CD4-positive, alpha-beta T cell treated with Interleukin-15 for 1 hour (primary cell): Measurements from ENCODE around the gene PROK2.

Experiments
- DNase-seq: peaks from one replicate; pipeline ENCODE4 v3.0.0-alpha.2; 2020

PROK2 gene

DNA sequence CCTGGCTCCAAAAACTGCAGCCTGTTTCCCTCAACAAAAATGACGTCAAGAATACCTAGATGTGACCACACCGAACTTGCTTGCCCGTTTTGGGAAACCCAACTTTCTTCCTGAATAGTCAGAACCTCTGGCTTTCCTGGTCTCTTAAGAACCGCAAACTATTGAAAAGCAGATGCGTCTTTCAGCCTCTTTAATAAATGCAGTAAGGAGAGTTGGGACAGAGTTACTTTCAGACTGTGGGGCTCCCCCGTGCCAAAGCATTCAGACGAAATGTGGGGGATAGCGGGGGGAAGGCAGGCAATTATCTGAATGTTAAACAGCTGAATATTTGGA is 1.2 kb upstream of the PROK2 start:
- DNase-seq: no peak

DNA sequence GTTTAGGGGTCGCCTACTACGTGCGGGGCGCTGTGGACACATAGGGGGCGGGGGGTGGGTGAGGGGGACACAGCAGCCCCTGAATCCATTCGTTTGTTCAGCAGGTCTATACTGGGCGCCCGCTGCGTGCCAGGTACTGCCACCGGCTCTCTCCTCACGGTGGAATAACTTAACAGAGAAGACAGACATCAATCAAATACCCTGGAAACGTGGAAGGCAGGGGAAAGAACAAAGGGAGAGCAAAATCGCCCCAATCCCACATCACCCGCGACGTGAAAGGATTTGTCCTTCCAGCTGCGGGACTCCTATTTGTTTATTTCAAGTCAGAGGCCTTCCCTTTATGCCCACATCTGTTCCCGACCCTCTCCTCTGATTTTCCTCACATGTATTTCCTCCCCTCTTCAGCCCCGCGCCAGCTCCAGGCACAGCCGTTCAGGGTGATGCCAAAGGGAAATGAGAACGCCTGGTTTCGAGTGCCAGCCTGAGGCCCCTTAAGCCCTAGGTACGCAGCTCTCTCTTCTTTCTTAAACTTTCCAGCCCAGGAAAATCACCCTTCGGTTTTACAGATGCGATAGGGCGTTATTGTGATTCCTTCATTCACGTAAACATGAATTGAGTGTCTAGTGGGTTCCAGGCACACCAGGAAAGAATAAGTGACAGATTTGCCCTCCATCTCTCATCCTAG is 726 bp upstream of the PROK2 start:
- no peak for DNase-seq

DNA sequence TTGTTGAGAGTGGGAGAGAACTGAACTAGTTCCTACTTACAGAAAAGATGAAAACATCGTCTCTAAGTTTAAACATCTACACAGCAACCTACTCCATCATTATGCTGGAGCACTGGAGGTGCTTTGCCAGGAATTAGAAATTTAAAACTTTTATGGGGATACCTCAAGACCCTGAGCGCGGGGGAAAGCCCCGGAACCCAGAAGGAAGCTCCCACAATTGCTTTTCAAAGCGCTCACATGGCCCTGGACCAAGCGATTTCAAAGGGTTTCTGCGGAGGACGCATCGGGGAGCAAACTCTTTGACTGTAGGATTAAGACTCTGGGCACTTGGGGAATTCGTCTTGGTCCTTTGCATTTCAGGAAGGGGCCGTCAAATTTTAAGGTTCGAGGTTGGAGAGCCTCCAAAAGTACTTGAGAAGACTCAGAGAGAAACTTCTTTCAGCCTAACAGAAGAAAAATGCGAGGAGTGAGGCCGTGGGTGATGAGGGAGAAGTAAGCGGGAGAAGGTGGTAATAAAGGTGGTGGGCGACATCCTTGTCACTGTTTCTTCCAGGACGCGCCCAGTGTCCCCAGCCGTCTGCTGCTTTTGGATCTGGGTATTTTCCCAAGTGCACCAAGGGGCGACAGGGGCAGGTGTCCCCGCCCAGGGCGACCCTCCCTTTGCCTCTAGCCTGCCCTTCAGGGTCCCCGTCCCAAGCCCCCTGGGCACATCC is 591 bp downstream of the PROK2 start:
- no peak for DNase-seq

DNA sequence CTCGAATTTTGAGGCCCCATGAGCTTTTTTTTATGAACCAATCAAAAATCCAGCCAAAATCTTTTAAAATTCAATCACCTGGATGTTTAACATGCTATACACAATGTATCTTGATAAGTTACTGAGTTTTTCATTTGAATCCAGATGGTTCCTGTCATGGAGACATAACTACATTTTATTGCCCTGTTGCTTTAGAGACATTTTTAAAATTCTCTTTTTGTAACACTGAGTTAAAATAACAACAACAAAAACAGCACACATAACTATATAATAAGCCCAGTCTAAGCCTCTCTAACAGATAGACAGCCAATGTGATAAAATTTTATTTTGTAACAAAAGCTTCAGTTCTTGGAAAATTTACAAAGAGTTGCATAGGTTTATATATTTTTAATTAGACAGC is 1.8 kb downstream of the PROK2 start:
- DNase-seq: no peak

DNA sequence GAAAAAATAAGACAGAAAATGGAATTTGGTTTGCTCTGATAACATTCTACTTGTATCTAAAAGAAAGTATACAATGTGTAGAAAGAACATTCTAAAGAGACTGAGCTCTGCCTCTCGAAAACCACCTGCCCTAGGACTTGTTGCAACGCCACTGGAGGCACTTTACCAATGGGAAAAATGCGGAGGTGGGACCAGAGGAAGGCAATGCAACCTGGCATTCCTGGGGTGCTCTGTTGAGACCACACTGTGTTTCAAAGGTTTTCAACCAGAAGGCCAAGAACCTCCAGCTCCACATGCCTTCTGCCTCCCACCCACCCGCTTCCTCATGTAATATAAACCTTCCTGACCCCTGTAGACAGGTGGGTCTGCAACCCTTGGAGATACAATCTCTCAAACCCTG is 4.5 kb downstream of the PROK2 start:
- no peak for DNase-seq

DNA sequence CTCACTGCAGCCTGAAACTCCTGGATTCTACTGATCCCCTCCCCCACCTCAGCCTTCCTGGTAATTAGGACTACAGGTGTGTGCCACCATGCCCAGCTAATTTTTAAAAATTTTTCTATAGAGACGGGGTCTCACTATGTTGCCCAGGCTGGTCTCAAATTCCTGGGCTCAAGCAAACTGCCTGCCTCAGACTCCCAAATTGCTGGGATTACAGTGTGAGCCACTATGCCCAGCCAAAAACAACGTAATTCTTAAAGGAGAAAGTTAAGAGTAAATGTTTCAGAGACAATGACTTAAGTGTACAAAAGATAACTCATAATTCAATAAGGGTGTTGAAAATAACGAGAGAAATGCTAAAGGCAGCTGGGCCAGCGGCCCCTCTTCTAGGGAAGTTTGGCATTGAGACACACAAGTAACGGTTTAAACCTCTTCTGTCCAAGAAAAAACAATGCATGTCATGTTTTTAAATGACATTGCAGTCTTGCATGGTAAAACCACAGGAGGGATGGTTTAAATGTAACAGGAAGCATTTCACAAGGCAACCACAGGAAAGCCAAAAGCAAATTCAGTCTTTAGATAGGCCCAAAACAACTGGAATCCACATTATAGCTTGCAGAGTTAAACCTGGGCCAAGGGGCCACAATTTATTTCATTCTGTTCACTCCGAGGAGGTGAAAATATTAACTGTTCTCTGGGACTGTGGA is 5.1 kb downstream of the PROK2 start:
- DNase-seq: no peak

DNA sequence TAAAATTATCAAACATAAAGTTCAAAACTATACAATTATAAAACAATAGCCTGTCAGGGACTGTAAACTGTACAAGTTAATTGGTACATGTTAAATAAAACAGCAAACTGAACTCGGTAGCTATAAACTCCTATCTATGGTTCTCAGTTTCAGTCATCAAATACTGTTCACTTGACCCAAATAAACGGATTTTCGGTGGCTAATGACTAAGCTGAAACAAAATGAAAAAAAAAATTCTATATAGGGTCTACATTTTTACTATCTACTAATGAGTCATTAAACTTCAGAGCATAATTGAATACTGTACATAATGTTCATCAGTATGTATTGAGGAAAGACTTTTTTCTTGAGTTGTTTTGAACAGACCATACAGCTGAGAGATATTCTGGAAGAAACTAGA is 6.6 kb downstream of the PROK2 start:
- no peak for DNase-seq

DNA sequence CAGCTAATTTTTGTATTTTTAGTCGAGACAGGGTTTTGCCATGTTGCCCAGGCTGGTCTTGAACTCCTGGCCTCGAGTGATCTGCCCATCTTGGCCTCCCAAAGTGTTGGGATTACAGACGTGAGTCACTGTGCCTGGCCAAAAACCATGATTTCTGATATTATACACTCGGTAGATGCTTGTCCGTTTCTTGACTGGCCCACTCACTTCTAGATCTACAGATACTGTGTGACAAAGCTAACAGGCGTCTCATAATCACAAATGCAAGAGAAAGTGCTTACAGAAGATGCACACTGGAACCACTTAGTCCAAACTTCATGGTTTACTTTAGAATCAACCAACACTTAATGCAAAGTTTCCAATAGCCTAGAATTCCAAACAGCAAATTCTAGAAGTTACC is 8.4 kb downstream of the PROK2 start:
- DNase-seq: no peak

DNA sequence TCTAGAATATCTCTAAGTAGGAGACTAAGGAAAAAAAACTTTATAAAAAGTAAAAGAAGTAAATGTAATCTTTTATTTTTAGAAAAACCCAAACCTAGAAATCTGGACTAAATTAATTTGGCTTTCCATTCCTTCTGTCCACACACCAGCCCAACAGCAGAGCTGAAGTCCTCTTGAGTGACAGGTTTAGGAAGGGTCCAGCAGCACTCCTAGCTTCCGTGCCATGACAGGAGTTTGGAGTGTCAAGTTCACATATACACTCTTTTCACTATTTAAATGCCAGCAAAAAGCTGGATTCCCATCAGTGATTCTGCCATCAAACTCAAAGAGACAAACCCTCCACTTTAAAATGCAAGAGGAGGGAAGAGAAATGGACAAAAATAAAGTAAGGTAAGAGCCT is 13.1 kb downstream of the PROK2 start:
- no peak for DNase-seq

DNA sequence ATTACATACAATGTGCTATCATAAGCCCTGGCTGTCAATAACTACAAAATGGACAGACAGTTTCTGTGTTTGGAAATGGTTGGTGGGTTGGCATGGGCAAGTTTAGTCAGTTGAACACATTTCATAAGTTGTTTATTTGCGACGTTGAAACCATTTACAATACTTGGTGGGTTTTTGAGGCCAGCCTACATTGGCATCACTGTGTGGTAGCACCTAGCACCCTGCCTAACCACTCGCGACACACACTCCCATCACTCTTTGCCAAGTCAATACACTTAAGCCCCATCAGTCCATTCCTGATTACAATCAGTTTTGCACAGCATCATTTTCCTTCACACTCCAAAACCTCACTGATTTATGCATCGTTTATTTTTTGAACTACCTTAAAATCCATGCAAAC is 13.8 kb downstream of the PROK2 start:
- DNase-seq: no peak

DNA sequence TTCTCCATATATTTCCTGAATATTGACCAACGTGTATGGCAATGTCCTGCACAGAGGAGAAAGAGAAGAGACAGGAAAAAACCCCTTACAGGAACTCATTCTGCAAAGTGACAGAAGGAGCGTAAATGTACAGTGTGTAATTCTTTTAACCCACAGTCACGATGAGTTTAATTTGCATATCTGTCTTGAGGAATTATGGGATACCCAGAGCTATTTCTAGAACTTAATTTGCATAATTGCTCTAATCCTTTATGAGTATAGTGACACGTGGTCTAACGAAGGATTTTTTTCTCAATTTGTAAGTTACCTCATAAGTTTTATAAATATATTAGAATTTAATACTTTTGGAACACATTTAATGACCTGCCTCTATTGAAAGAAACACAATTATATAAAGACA is 21.5 kb downstream of the PROK2 start:
- DNase-seq: no peak

DNA sequence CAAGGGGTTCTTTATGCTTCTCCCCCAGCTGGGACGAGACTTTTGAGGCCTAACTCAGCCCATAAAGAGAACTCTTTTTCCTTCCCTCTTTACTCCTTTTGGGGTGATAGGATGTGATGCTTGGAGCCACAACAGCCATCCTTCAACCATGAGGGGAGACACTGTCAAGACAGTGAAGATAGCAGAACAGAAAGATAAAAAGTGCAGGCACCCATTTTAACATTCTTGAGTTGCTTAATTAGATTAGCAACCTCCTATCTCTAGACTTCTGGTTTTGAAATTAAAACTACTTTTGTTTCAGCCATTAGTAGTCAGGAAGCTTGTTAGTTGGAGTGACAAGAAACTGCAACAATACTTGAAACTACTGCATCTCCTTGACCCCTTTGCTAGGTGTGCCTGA is 24.8 kb downstream of the PROK2 start:
- no peak for DNase-seq

DNA sequence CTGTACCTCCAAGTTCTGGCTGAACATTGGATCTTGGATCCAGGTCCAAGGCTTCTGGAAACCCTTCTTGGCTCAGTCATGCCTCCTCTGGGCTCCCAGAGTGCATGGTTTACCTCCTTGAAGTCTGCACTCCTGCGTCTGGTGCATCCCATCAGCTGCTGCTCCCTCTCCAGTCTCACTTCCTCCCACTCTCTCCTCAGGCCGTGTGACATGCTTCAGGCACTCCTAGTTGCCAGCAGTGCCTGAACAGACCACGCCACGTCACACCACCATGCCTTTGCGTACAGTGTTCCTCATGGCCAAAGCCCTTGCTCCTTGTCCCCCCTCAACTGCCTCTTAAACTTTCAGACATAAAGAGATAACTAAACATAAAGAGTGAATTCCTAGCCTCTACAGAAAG is 25.5 kb downstream of the PROK2 start:
- no peak for DNase-seq

DNA sequence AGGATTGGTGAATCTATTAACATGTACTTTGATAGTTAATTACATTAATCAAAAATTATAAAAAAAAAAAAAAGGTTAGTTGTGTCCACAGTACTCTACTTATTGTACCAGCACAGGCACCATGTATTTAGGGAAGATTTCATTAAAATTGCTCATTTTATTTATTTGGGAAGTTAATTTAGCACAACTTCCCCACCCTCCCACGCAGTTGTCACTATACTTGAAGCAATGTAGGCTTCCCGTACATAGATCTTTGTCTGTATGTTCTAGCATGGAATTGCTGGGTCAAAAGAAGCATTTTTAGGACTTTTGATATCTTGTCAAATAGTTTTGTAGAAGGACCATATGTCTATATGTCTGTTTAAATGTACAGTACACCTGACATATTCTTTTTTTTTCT is 26.9 kb downstream of the PROK2 start:
- no peak for DNase-seq

DNA sequence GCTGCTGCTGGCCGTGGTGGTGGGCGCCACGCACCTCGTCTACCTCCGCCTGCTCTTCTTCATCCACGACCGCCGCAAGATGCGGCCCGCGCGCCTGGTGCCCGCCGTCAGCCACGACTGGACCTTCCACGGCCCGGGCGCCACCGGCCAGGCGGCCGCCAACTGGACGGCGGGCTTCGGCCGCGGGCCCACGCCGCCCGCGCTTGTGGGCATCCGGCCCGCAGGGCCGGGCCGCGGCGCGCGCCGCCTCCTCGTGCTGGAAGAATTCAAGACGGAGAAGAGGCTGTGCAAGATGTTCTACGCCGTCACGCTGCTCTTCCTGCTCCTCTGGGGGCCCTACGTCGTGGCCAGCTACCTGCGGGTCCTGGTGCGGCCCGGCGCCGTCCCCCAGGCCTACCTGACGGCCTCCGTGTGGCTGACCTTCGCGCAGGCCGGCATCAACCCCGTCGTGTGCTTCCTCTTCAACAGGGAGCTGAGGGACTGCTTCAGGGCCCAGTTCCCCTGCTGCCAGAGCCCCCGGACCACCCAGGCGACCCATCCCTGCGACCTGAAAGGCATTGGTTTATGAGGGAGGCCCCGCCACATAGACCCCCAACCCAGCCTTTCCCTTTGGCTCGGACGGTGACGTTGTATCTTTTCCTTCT is 30.2 kb downstream of the PROK2 start:
- DNase-seq: no peak

DNA sequence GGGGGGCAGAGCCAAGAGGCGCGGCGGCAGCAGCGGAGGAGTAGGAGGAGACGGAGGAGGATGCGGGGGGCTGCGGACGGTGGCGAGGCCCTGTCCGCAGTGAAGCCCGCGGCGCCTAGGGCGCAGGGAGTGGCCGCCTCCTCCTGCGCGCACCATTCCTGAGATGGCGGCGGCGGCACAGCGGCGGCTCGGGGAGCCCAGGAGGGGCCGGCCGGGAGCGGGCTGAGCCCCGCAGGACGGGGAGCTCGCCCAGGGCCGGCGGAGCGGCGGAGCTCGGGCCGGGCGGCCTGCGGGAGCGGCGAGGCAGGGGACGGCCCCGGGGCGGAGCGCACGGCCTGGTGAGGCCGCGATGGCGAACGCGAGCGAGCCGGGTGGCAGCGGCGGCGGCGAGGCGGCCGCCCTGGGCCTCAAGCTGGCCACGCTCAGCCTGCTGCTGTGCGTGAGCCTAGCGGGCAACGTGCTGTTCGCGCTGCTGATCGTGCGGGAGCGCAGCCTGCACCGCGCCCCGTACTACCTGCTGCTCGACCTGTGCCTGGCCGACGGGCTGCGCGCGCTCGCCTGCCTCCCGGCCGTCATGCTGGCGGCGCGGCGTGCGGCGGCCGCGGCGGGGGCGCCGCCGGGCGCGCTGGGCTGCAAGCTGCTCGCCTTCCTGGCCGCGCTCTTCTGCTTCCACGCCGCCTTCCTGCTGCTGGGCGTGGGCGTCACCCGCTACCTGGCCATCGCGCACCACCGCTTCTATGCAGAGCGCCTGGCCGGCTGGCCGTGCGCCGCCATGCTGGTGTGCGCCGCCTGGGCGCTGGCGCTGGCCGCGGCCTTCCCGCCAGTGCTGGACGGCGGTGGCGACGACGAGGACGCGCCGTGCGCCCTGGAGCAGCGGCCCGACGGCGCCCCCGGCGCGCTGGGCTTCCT is 31.0 kb downstream of the PROK2 start, which contains the start of gene GPR27:
GPR27 (plus strand) TSS at position 155 of the 909 bp plus-strand sequence; CDS start at position 350, 195 bp downstream.
- DNase-seq: no peak

DNA sequence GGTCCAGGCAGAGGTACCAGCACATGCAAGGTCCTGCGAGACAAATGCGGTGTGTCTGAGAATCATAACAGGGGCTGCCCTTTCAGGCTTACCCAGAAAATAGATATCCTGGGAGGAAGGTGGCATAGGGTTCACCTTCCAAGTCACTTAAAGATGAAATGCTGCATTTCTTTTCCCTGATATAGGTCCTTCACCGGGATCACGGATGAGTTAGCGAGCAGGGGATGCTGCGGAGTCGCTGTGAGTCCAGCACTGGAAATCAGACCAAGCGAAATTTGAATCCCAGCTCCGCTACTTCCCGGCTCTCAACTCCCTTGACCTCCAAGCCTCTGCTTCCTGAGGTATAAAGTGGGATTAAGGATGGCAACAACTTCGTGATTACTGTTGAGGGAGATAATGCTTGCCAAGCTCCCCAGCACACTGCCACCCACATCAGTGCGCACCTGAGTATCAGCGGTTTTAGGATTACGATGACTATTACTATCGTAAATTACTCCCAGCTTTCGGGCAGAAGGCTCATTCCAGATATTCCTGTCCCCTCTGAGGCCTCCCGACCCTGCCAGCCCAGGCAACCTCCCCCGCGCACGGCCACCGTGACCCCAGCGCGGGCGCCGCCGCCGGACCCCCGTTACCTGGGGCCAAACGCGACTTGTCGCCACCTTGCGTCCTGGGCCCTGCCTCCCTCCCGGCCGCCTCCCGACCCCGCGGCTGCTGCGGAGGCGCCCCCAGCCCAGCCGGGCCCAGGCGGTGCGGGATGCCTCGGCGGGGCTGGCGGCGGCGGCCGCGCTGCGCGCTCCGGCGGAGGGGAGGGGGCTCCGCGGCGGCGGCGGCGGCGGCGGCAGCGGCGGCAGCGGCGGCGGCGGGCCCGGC is 31.9 kb downstream of the PROK2 start:
- no peak for DNase-seq

DNA sequence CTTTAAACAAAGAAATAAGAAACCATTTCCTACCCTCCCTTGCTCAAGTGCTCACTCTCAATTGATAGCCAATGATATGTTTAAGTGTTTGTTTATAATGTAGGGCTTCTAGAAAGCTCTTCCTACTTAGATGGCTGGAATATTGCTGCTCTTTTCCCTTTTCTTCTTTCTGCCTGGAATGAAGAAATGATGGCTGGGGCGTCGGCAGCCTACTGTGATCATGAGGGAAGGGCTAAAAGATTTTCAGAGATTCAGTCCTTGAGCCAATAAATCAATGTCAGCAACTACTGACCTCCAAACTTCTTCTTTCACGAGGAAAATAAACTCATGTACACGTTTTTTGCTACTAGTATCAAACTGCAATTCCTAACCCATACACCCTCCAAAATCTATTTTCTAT is 33.3 kb downstream of the PROK2 start:
- no peak for DNase-seq

DNA sequence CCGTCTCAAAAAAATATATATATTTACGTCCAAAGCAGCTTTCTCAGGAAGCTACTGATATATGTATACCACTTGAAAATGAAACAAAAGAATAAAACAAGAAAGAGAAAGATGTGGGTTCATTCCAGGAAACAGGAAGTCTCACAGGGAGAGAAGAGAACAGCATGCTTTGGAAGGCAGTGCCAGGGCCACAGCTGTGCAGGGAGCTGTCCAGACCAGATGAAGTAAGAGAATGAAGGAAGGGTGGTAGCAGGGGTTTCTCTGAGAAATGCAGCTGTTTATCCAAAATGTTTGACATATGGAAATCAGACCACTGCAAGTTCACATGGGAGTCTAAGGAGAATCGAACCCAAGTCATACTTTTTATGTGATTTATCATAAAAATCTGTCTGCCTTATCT is 40.2 kb downstream of the PROK2 start:
- no peak for DNase-seq

DNA sequence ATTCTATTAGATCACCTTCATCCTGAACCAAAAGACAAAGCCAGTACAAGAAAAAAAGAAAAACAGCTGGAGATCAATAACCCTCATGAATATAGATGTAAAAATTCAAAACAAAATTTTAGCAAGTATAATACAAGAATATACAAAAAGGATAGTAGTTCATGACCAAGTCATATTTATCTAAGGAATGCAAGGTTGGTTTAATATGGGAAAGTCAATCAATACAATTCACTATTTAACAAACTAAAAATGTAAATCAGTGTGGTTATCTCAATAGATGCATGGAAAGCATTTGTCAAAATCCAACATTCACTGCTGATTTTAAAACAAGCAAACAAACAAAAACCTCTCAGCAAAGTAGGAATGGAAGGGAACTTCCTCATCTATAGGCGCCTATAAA is 42.3 kb downstream of the PROK2 start:
- no peak for DNase-seq

DNA sequence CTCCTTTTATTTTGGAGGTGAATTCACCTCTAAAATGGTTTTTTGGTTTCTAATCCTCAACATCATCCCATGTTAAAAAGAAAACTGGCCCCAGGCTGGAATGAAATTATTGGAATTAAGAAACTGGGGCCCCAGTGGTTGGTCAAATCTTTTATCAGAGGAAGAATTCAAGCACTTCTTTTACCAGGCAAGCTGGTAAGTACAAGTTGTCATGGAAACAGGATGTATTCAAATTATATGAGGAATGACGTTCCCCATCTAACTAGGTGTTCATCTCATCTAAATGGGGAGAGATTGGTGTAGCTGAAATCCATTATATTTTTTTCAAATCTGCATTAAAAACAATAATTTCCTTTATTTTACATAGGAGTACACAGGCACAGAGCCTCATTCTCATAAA is 50.1 kb downstream of the PROK2 start:
- DNase-seq: no peak

DNA sequence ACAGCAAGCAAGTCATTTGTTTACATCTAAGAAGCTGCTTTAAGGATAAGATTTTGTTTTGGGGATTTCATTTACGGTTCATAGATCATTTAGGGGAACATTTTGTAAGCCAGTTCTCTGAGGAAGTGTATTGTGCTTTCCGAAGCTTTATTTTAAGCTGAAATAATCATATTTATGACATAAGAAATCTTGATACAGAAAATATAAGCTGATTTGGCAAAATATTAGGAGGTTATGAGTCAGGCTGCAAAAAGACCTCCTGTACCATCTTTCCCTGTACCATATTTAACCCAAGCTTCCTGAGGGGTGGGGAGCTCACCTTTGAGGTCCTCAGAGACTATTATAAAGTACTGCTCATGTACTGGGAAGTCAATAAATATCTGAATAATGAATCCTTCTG is 51.6 kb downstream of the PROK2 start:
- DNase-seq: no peak
